HepG2 (cell line): Measurements from ENCODE around the gene GABBR2.

Experiments
- FOSL2 ChIP-seq: sonication (generic); formaldehyde crosslinking; IDR thresholded peaks from 2 replicates; pipeline ENCODE4 v1.4.0; 2020; ENCODE audit warnings: missing genetic modification reagents
- JUNB ChIP-seq: sonication (generic); formaldehyde crosslinking; IDR thresholded peaks from 2 replicates; pipeline ENCODE4 v1.8.0; 2022; ENCODE audit warnings: missing genetic modification reagents, mild to moderate bottlenecking, borderline replicate concordance
- MXD4 ChIP-seq: IDR thresholded peaks from 2 replicates; pipeline ENCODE4 v1.6.1; 2016; ENCODE audit warnings: mild to moderate bottlenecking, missing biosample characterization, missing genetic modification reagents
- NPAS2 ChIP-seq: sonication (generic); formaldehyde crosslinking; IDR thresholded peaks from 2 replicates; pipeline ENCODE4 v1.8.0; 2022; ENCODE audit warnings: mild to moderate bottlenecking, missing genetic modification reagents, borderline replicate concordance
- ZKSCAN8 ChIP-seq: IDR thresholded peaks from 2 replicates; pipeline ENCODE4 v1.6.1; 2016; ENCODE audit warnings: borderline replicate concordance, missing genetic modification reagents, missing compliant biosample characterization
- TF ChIP-seq, protein P1 (sequence below): sonication (generic); formaldehyde crosslinking; IDR thresholded peaks from 2 replicates; pipeline ENCODE4 v1.5.0; 2020; ENCODE audit warnings: mild to moderate bottlenecking, missing genetic modification reagents, moderate library complexity

- no peak for TF ChIP-seq JUNB (CRISPR knock-in tag)
- no peak for TF ChIP-seq NPAS2 (CRISPR knock-in tag)
- TF ChIP-seq ZKSCAN8 (CRISPR knock-in tag), result no peak
- TF ChIP-seq, protein P1, sequence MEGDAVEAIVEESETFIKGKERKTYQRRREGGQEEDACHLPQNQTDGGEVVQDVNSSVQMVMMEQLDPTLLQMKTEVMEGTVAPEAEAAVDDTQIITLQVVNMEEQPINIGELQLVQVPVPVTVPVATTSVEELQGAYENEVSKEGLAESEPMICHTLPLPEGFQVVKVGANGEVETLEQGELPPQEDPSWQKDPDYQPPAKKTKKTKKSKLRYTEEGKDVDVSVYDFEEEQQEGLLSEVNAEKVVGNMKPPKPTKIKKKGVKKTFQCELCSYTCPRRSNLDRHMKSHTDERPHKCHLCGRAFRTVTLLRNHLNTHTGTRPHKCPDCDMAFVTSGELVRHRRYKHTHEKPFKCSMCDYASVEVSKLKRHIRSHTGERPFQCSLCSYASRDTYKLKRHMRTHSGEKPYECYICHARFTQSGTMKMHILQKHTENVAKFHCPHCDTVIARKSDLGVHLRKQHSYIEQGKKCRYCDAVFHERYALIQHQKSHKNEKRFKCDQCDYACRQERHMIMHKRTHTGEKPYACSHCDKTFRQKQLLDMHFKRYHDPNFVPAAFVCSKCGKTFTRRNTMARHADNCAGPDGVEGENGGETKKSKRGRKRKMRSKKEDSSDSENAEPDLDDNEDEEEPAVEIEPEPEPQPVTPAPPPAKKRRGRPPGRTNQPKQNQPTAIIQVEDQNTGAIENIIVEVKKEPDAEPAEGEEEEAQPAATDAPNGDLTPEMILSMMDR (CRISPR knock-in tag), result no peak
- no peak for TF ChIP-seq MXD4 (CRISPR knock-in tag)
- no peak for TF ChIP-seq FOSL2 (CRISPR knock-in tag)
These were observed 204.9 kb downstream of the GABBR2 start for GRCh38 chr9:98503867-98504266.
